Measurements from ENCODE around the gene ADORA3.
A peak's percentile ranks its signal among the peaks of the same experiment; 100 is the strongest.

The ADORA3 gene

DNA sequence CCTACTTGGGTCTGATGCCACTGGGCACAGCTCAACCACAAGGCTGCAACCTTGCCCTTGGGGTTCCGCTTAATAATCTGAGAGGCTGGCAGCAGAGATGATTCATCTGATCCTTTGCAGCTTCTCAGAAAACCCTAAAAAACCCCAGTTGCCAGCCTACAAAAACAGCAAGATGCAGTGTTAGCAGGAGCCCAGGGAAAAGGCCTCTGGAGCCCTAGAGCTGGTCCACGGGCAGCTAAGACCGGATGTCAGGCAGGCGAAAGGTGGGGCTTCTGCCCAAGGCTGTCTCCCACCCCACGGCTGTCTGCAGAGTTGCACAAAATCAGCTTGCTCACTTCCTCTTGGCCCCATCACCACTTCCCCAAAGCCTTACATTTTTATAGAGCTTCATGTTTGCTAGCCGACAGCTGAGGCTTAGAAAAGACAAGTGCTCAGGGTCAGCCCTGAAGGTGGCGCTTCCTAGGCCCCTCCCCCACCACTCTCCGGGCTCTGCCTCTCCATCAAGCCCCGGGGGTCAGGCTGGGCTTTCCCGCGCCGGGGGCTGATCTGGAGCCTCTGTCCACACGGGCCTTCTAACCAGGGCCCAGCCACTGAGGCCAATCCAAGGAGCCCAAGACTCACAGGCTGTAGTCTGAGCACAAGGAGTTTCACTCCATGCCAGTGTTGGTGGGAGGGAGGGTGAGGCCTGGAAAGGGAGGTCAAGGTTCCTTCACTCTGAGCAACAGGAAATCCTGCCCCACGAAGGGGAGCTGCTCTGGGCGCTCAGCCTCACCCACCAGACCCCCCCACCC, 4.2 kb upstream of the ADORA3 start:
- peak; percentile 33 for DNase-seq

DNA sequence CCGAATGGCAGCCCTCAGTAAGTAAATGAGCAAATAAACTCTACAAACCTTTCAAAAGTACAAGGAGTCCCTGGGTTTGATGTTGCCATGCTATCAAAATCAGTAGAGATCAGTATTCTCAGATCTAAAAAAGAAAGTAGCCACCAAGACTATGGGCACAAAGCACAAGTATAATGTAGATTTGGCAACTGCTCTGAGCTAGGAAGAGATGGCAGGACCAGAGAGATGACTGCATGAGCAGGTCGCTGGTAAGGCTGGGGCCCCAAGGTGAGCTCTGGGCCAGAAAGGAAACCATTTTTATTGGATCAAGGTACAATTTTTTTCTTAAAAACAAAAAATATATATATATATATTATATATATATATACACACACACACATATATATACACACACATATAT, 3.1 kb upstream of the ADORA3 start:
- DNase-seq = no peak

- no peak for DNase-seq
Observed at GRCh38 chr1:111505641-111506119, 2.2 kb upstream of the ADORA3 start.

DNA sequence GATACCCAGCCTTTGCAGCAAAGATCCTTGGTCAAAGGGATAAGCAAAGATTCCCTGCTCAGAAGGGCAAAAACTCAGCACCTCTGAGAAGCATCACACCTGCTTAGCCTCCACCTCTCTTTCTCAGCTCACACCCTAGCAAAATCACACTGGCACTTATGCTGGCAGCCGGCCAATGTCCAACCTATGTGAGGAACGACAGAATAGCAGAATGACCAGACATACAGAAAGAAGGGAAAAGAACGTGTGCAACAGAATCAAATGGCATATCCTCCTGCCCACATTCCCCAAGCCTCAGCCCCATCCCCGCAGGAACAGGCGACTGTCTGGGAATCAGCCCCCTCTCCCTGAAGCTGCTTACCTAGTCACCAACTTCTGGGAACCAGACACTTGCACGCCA, 664 bp upstream of the ADORA3 start:
- DNase-seq = no peak

GRCh38 chr1:111501645-111502044, 1.8 kb downstream of the ADORA3 start:
- no peak for DNase-seq

DNA sequence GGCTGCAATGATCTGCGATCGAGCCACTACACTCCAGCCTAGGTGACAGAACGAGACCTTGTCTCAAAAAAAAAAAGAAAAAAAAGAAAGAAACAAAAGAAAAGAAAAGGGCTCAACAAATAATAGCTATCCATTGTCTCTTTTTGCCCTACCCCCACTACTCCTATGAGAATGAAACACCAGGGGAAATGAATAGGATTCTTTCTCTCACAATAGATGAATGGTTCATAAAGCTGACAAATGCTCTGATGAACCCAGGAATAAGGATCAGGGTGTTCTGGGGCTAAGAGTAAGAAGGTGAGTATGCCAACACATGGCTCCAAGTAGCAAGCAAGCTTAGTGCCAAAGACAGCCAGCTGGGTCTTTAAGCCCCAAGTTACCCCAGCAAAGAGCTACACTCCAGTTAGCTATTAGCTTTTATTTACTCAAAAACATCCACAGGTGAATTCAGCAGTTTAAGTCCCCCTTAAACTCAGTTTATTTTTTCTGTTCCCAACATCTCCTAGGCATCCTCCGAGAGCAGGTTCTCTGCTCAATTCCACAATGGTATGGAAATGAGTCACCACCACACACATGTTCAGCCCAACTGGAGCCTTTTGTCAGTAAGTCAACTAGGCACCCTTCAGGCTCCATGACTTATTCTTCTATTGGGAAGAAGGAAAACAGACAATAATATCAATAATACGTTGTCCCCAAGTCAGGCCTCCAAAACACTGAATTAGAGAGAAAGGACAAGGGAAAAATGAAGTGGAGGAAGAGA, 4.2 kb downstream of the ADORA3 start:
- DNase-seq = no peak

GRCh38 chr1:111497592-111497991, 5.8 kb downstream of the ADORA3 start:
- no peak for DNase-seq

DNA sequence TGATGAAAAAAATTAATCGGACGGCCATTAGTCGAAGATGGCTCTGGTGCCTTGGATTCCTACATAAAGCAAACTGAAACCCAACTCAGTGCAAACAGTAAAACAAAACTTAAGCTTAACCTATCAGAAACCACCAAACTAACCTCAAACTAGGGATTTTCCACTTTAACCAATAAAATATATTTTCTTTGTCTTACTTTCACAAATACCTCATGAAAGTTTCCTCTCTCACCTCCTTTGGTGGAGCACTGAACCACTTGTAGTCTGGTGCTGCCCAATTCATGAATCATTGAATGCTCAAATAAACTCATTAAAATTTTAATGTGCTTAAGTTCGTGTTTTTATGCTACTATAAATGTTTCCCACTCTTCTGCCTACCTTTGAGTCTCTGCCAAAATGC, 7.0 kb downstream of the ADORA3 start:
- DNase-seq = no peak

DNA sequence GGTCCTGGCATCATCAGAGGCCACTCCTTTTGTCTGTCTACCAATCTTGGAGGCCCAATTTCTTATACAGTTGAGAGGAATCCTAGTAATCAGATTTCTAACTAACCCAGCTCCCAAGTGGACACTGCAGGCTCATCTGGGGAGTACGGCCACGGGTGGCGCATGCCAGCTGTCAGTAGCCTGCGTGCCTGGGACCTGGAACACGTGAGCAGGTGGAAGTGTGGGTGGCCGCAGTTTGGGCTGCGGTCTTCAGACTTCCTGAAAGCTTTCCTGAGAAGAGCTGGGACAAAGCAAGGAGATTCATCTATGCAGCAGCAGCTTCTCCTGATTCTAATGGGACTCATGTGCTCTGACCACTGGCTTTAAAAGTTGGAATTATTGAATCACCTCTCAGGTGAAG, 12.4 kb downstream of the ADORA3 start:
- DNase-seq = no peak

DNA sequence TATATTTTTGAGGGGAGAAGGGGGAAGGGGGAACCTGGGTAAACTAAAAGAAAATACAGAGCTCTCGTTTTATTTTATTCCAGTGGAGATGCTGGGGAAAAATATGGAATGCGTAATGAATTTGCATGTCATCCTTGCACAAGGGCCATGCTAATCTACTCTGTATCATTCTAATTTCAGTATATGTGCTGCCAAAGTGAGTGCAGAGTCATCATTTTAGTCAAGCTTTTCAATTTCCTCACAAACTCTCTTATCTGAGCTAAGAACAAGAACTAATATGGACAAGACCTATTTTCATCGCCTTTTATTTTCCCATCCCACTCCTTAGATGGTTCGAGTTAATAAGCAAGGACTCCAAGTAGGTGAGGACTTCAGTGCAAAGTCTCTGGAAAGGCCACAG, 13.2 kb downstream of the ADORA3 start:
- no peak for DNase-seq

GRCh38 chr1:111489604-111490003, 13.8 kb downstream of the ADORA3 start:
- no peak for DNase-seq

GRCh38 chr1:111488669-111489068, 14.8 kb downstream of the ADORA3 start:
- no peak for DNase-seq

GRCh38 chr1:111487133-111487532, 16.3 kb downstream of the ADORA3 start:
- no peak for DNase-seq

- DNase-seq = no peak
Observed at GRCh38 chr1:111486431-111486830, 17.0 kb downstream of the ADORA3 start.

GRCh38 chr1:111484391-111485026, 18.9 kb downstream of the ADORA3 start:
- DNase-seq = no peak

DNA sequence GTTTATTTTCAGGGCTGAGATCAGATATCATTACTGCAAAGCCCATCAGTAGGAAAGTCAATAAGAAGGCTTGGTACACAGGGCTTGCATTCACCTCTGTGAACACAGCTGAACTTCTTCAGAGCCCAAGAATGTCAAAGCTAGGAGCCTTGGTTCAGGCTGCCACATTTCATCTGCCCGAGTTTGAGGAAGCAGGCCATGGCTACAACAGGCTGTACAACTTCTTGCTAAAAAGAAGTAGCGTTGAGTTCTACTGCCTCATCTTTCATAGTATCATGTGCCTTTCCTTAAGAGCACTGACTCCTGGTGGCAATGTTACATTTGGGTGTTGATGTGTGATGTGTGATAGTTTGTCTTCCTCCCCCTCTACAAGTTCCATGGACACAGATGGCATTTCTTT, 19.6 kb downstream of the ADORA3 start:
- no peak for DNase-seq

DNA sequence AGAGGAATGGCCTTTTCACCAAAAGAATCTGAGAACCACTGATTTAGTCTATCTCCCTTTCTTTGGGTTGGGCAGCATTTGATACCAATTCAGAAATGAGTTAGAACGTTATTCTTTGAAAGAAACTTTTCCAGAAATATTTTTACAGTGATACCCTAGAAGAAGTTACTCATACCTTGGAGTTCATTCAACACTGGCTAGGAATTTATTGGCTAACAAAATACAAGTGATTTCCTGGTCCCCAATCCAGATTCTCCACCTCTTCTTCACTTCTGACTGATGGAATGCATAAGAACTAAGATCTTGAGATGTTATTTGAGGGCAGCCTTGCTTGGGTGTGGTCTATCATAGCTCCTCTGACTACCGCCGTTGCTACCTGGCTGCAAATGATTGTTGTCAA, 20.3 kb downstream of the ADORA3 start:
- no peak for DNase-seq

DNA sequence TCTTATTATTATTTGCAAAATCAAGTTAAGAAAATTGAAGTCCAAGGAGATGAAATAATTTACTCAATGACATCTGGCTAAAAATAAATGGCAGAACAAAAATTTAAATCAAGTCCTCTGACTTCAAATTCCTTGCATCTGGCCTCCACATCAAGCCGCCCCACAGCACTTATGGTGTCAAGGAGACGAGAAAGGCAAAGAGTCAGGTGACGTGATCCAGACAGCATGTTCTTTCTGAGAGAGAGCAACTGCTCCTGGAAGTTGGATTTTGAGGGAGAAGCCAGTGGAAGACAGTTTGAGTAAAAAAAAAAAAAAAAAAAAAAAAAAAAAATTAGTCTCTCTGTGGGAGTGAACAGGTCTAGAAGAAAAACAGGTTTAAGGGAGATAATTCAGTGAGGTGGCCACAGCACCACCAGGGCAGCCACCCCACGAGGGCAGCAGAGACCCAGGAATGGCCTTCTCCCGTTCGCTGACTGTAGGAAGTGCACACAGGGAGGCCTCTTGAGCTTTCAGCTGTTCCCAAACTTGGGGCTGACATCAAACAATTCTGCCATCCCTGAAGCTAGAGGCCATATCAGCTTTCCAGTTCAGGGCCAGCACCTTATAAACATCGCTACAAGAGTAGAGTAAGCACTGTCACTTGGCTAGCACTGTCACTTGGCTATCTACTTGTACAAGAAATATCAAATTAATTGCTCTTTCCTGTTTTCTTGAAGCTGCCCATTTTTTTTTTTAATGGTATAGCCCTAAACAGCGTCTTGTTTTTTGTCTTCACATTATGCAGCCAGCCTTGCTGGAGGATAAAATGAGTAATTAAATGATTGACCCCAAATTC, 21.8 kb downstream of the ADORA3 start:
- peak; percentile 29 for DNase-seq

DNA sequence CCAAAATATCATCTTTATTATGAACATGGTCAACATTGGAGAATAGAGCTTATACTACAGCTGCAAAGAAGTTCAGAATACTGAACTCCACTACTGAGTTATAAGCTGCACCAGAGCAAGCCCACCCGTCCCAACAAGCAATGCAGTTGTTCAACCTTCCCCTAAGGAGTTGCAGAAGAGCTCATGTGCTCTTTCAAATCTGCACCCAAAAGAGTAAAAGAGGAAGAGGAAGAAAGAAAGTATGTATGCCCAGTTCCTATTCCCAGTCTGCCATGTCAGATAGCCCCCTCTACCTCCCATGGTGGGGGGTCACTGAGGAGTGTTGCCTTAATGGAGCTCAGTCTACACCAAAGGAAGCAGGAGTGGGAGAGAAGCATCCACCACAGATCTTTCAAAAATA, 22.8 kb downstream of the ADORA3 start:
- no peak for DNase-seq

DNA sequence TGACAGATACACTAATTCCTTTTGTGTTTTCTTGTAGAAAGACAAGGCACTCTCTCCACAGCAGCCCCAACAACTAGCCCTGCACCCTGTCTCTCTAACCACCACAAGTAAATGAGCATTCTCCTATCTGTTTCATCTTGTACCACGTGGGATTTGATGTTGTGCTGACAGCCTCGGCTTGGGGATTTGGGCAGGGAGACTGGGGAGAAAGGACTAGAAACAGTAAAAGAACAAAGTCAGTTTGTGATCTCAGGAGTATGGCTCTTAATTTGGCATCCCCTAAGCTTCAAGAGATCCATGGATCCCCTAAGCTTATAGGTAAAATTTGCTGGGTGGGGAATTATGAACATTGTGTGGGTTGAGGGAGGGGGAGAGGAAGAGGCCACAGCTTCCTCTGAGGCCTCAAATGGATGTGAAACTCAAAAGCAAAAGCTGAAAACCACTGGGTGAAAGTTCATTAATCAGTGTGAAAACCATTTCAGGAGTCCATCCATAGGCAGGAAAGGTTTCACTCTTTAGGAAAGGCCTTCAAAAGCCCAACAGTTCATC, 26.6 kb downstream of the ADORA3 start:
- peak; percentile 16 for DNase-seq

- no peak for DNase-seq
Observed at GRCh38 chr1:111476214-111476613, 27.2 kb downstream of the ADORA3 start.

DNA sequence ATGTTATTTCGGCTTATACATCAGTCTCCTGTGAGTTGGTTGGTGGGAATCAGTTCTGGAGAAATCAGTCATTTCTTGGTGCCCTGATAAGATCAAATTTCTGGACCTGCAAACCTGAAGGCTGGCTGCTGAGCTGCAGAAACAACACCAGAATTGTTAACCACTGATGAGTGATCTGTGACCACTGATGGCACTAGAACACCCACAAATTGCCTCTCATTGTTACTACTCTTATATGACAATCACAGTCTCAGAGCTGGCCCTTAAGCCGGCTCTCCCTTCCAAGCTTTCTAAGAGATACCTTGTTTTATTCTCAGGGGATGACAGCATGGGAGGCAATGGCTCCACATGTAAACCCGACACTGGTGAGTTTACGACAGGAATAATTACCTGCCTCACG, 27.7 kb downstream of the ADORA3 start:
- DNase-seq = no peak

- no peak for DNase-seq
Observed at GRCh38 chr1:111474521-111474920, 28.9 kb downstream of the ADORA3 start.
